Measurements from ENCODE around the gene PHLPP2.

GRCh38 chr16:71648921-71649320, 75.6 kb downstream of the PHLPP2 start:
- TF ChIP-seq, protein P1, sequence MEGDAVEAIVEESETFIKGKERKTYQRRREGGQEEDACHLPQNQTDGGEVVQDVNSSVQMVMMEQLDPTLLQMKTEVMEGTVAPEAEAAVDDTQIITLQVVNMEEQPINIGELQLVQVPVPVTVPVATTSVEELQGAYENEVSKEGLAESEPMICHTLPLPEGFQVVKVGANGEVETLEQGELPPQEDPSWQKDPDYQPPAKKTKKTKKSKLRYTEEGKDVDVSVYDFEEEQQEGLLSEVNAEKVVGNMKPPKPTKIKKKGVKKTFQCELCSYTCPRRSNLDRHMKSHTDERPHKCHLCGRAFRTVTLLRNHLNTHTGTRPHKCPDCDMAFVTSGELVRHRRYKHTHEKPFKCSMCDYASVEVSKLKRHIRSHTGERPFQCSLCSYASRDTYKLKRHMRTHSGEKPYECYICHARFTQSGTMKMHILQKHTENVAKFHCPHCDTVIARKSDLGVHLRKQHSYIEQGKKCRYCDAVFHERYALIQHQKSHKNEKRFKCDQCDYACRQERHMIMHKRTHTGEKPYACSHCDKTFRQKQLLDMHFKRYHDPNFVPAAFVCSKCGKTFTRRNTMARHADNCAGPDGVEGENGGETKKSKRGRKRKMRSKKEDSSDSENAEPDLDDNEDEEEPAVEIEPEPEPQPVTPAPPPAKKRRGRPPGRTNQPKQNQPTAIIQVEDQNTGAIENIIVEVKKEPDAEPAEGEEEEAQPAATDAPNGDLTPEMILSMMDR (IDR thresholded peaks at IDR 0.05), result peak in 4 of 6 experiments; percentile 12 to 45 (median 36)
- no peak for TF ChIP-seq POLR2A (IDR thresholded peaks at IDR 0.05)

All from Peyer's patch (tissue), 4 donors.